Activated CD8-positive, alpha-beta T cell treated with anti-CD3 and anti-CD28 coated beads, Interleukin-2, amount 10 ng/mL, durations not matched to agents 7 days and 5 days (primary cell): ENCODE results near the gene PPP3R1. TPM values are rescaled to one million over a fixed set of nuclear protein-coding genes. Genes with fewer than 3 reads are reported as not detected.
A peak's percentile ranks its signal among the peaks of the same experiment; 100 is the strongest.

Experiments
- ATAC-seq: fragments of 150-1000 bp; cut with Tn5 transposase; one replicate; pipeline ENCODE4 v1.10.0; 2021; ENCODE audit warnings: moderate library complexity
- CTCF ChIA-PET: fragments of 350-600 bp; sonication (Branson Sonifier 250); formaldehyde crosslinking; loops from one replicate; lab custom pipeline; 2021; ENCODE audit warnings: antibody characterized with exemption; lab: Charles Lee
- POLR2A ChIA-PET: fragments of 350-600 bp; sonication (Branson Sonifier 250); formaldehyde crosslinking; loops from one replicate; lab custom pipeline; 2021; ENCODE audit warnings: antibody characterized with exemption; lab: Charles Lee
- DNase-seq: peaks from one replicate; pipeline ENCODE4 v3.0.0-alpha.2; 2020
- H3K27ac Mint-ChIP-seq: one replicate; pipeline ENCODE4 v1.8.0; 2021; ENCODE audit warnings: mild to moderate bottlenecking, mixed read lengths
- H3K27me3 Mint-ChIP-seq: one replicate; pipeline ENCODE4 v1.8.0; 2021; ENCODE audit warnings: low read depth, mixed read lengths
- H3K36me3 Mint-ChIP-seq: one replicate; pipeline ENCODE4 v1.8.0; 2021; ENCODE audit warnings: low read depth, mixed read lengths
- H3K4me1 Mint-ChIP-seq: one replicate; pipeline ENCODE4 v1.8.0; 2021; ENCODE audit warnings: low read depth, mixed read lengths
- H3K4me3 Mint-ChIP-seq: one replicate; pipeline ENCODE4 v1.8.0; 2021; ENCODE audit warnings: mild to moderate bottlenecking, mixed read lengths
- H3K9me3 Mint-ChIP-seq: one replicate; pipeline ENCODE4 v1.8.0; 2022; ENCODE audit warnings: mixed read lengths; ENCODE audit not compliant: insufficient read depth
- total RNA-seq, 2 experiments: library from RNA; stranded (reverse); gene quantifications; one replicate each; pipeline ENCODE4 v1.2.3, GENCODE V29; 2021

PPP3R1 gene
- total RNA-seq, 2 experiments from 2014 or later: 67.6 to 71.8 TPM

- no peak for DNase-seq
- Mint-ChIP-seq H3K4me3 (no peak overlapping the region), H3K27ac (no peak overlapping the region), H3K4me1 (peaks cover 30% of the 10 kb centered on the region), H3K27me3 (no peaks in the 10 kb centered on the region), H3K36me3 (peaks cover 11% of the 10 kb centered on the region), H3K9me3 (no peaks in the 10 kb centered on the region)
- ChIA-PET CTCF (interaction anchor here (1.5 to 1.9 kb wide), 2 partner anchors 27 to 29 kb away, joined by 4 to 7 read pairs; no protein-coding TSS in a partner anchor), POLR2A (no interaction called here)
- ATAC-seq: no peak
Observed at GRCh38 chr2:68256093-68256450, 3.7 kb upstream of the PPP3R1 start.

GRCh38 chr2:68253219-68254068, 1.1 kb upstream of the PPP3R1 start:
- Mint-ChIP-seq H3K4me3 (peak overlapping the region; percentile 97), H3K27me3 (no peaks in the 10 kb centered on the region), H3K9me3 (no peaks in the 10 kb centered on the region), H3K4me1 (peaks cover 39% of the 10 kb centered on the region), H3K27ac (peak overlapping the region; percentile 97), H3K36me3 (peaks cover 23% of the 10 kb centered on the region)
- CTCF ChIA-PET: interaction anchor here (1.0 to 3.0 kb wide), 5 partner anchors 29 to 188 kb away, joined by 3 to 13 read pairs (median 5); no protein-coding TSS in a partner anchor
- ATAC-seq: no peak
- POLR2A ChIA-PET: interaction anchor here (0.7 to 1.8 kb wide), 7 partner anchors 10 to 214 kb away, joined by 3 to 7 read pairs (median 3); partner anchors contain the start of genes APLF and FBXO48
- peak; percentile 65 for DNase-seq

GRCh38 chr2:68251855-68252399, 405 bp downstream of the PPP3R1 start:
- Mint-ChIP-seq H3K9me3 (no peaks in the 10 kb centered on the region), H3K4me1 (peaks cover 37% of the 10 kb centered on the region), H3K4me3 (peak overlapping the region; percentile 97), H3K27ac (peak overlapping the region; percentile 97), H3K27me3 (no peaks in the 10 kb centered on the region), H3K36me3 (peaks cover 23% of the 10 kb centered on the region)
- ChIA-PET CTCF (interaction anchor here (0.9 to 1.8 kb wide), 4 partner anchors 52 to 96 kb away, joined by 3 to 13 read pairs (median 5); no protein-coding TSS in a partner anchor), POLR2A (interaction anchor here (0.5 to 2.0 kb wide), 7 partner anchors 8 to 215 kb away, joined by 3 to 8 read pairs (median 4); partner anchors contain the start of genes APLF, FBXO48 and PNO1)
- ATAC-seq: peak; percentile 20
- DNase-seq: peak; percentile 46

- Mint-ChIP-seq H3K4me1 (peaks cover 35% of the 10 kb centered on the region), H3K27me3 (no peaks in the 10 kb centered on the region), H3K36me3 (peaks cover 23% of the 10 kb centered on the region), H3K9me3 (no peaks in the 10 kb centered on the region), H3K27ac (peak overlapping the region; percentile 93), H3K4me3 (peak overlapping the region; percentile 83)
- ATAC-seq: peak; percentile 60
- ChIA-PET CTCF (interaction anchor here (0.9 to 2.0 kb wide), 5 partner anchors 52 to 129 kb away, joined by 3 to 13 read pairs (median 3); no protein-coding TSS in a partner anchor), POLR2A (interaction anchor here (0.8 to 2.0 kb wide), 2 partner anchors 63 to 94 kb away, joined by 3 to 8 read pairs; partner anchors contain the start of gene PNO1)
- peak; percentile 86 for DNase-seq
Observed at GRCh38 chr2:68251187-68251854, 1.0 kb downstream of the PPP3R1 start.

GRCh38 chr2:68250652-68251186, 1.6 kb downstream of the PPP3R1 start:
- Mint-ChIP-seq H3K36me3 (peaks cover 23% of the 10 kb centered on the region), H3K4me3 (peak overlapping the region; percentile 83), H3K27ac (peak overlapping the region; percentile 93), H3K4me1 (peaks cover 31% of the 10 kb centered on the region), H3K9me3 (no peaks in the 10 kb centered on the region), H3K27me3 (no peaks in the 10 kb centered on the region)
- DNase-seq (no peak), ATAC-seq (peak; percentile 0)
- POLR2A ChIA-PET: interaction anchor here (0.8 to 2.0 kb wide), 2 partner anchors 62 to 94 kb away, joined by 3 to 8 read pairs; partner anchors contain the start of gene PNO1
- CTCF ChIA-PET: interaction anchor here (0.7 to 2.0 kb wide), 15 partner anchors 17 to 129 kb away, joined by 3 to 13 read pairs (median 3); no protein-coding TSS in a partner anchor

GRCh38 chr2:68250196-68250595, 2.1 kb downstream of the PPP3R1 start:
- POLR2A ChIA-PET: interaction anchor here (2.0 kb wide), 1 partner anchor 93 kb away, joined by 8 read pairs; the partner anchor contains the start of gene PNO1
- CTCF ChIA-PET: interaction anchor here (0.7 to 2.0 kb wide), 14 partner anchors 17 to 128 kb away, joined by 3 to 13 read pairs (median 4); no protein-coding TSS in a partner anchor
- no peaks in the 10 kb centered on the region for H3K27me3 Mint-ChIP-seq
- DNase-seq (no peak), ATAC-seq (no peak)
- no peaks in the 10 kb centered on the region for H3K9me3 Mint-ChIP-seq
- peak overlapping the region; percentile 83 for H3K4me3 Mint-ChIP-seq
- peak overlapping the region; percentile 93 for H3K27ac Mint-ChIP-seq
- H3K4me1 Mint-ChIP-seq: peaks cover 26% of the 10 kb centered on the region
- peaks cover 23% of the 10 kb centered on the region for H3K36me3 Mint-ChIP-seq

GRCh38 chr2:68248806-68249205, 3.5 kb downstream of the PPP3R1 start:
- Mint-ChIP-seq H3K36me3 (peaks cover 23% of the 10 kb centered on the region), H3K4me3 (no peak overlapping the region), H3K4me1 (peaks cover 14% of the 10 kb centered on the region), H3K27me3 (no peaks in the 10 kb centered on the region), H3K27ac (no peak overlapping the region), H3K9me3 (no peaks in the 10 kb centered on the region)
- no peak for ATAC-seq
- POLR2A ChIA-PET: interaction anchor here (0.6 kb wide), 1 partner anchor 186 kb away, joined by 3 read pairs; the partner anchor contains the start of gene C1D
- DNase-seq: no peak
- CTCF ChIA-PET: interaction anchor here (0.6 kb wide), 1 partner anchor 127 kb away, joined by 3 read pairs; no protein-coding TSS in a partner anchor

GRCh38 chr2:68248361-68248760, 4.0 kb downstream of the PPP3R1 start:
- ChIA-PET POLR2A (no interaction called here), CTCF (interaction anchor here (0.6 kb wide), 1 partner anchor 126 kb away, joined by 3 read pairs; no protein-coding TSS in a partner anchor)
- no peak for ATAC-seq
- Mint-ChIP-seq H3K27me3 (no peaks in the 10 kb centered on the region), H3K36me3 (peaks cover 22% of the 10 kb centered on the region), H3K27ac (no peak overlapping the region), H3K4me3 (no peak overlapping the region), H3K4me1 (peaks cover 11% of the 10 kb centered on the region), H3K9me3 (no peaks in the 10 kb centered on the region)
- no peak for DNase-seq

- H3K27ac Mint-ChIP-seq: no peak overlapping the region
- H3K4me3 Mint-ChIP-seq: no peak overlapping the region
- peaks cover 15% of the 10 kb centered on the region for H3K36me3 Mint-ChIP-seq
- DNase-seq (no peak), ATAC-seq (no peak)
- peaks cover 9% of the 10 kb centered on the region for H3K4me1 Mint-ChIP-seq
- H3K27me3 Mint-ChIP-seq: no peaks in the 10 kb centered on the region
- POLR2A ChIA-PET: no interaction called here
- H3K9me3 Mint-ChIP-seq: no peaks in the 10 kb centered on the region
- CTCF ChIA-PET: interaction anchor here (0.8 to 2.1 kb wide), 5 partner anchors 9 to 124 kb away, joined by 3 to 12 read pairs (median 5); no protein-coding TSS in a partner anchor
Observed at GRCh38 chr2:68246396-68246795, 5.9 kb downstream of the PPP3R1 start.

GRCh38 chr2:68245672-68246071, 6.7 kb downstream of the PPP3R1 start:
- Mint-ChIP-seq H3K9me3 (no peaks in the 10 kb centered on the region), H3K27me3 (no peaks in the 10 kb centered on the region), H3K4me3 (no peak overlapping the region), H3K36me3 (peaks cover 8% of the 10 kb centered on the region), H3K4me1 (peaks cover 10% of the 10 kb centered on the region), H3K27ac (no peak overlapping the region)
- ATAC-seq (no peak), DNase-seq (no peak)
- ChIA-PET CTCF (interaction anchor here (0.8 to 2.1 kb wide), 6 partner anchors 8 to 123 kb away, joined by 3 to 12 read pairs (median 4); no protein-coding TSS in a partner anchor), POLR2A (no interaction called here)
